HepG2 (cell line): ENCODE measurements around the gene TPD52L2.
"Not testable (repeated sequence)": the region's sequence is repeated elsewhere in the genome, so short reads cannot be mapped to it uniquely, and the experiment has no call there.

ENCODE experiments used
- CEBPB ChIP-seq: IDR thresholded peaks from 2 replicates; pipeline ENCODE4 v1.6.1; 2011; ENCODE audit warnings: low read depth, low read length, improper control_type of control experiment, borderline replicate concordance
- CREB1 ChIP-seq, 2 experiments: fragments of 450-650 bp in 1 of 2; IDR thresholded peaks; 2 replicates each; pipeline ENCODE4 v1.6.1; 2016 to 2017; ENCODE audit warnings: control low read depth in 1 of 2, mild to moderate bottlenecking in 1 of 2, missing compliant biosample characterization in 1 of 2, missing genetic modification characterization in 1 of 2
- CREBL2 ChIP-seq: sonication (generic); formaldehyde crosslinking; IDR thresholded peaks from 2 replicates; pipeline ENCODE4 v1.8.1; 2023; ENCODE audit warnings: missing genetic modification reagents, mild to moderate bottlenecking, borderline replicate concordance
- CTCF ChIP-seq: sonication (generic); formaldehyde crosslinking; IDR thresholded peaks from 2 replicates; pipeline ENCODE4 v1.5.0; 2020; ENCODE audit warnings: mild to moderate bottlenecking, missing genetic modification reagents, moderate library complexity
- EZH2 ChIP-seq: conservative IDR thresholded peaks from 2 replicates; pipeline ENCODE4 v1.6.1; 2012; ENCODE audit warnings: mild to moderate bottlenecking, low read depth, low read length, moderate library complexity
- FOXJ3 ChIP-seq: sonication (generic); formaldehyde crosslinking; IDR thresholded peaks from 2 replicates; pipeline ENCODE4 v1.4.0; 2020; ENCODE audit warnings: missing genetic modification reagents, mild to moderate bottlenecking, borderline replicate concordance
- JUND ChIP-seq: sonication (generic); formaldehyde crosslinking; IDR thresholded peaks from 2 replicates; pipeline ENCODE4 v1.8.0; 2022; ENCODE audit warnings: mild to moderate bottlenecking, missing genetic modification reagents
- PATZ1 ChIP-seq: sonication (generic); formaldehyde crosslinking; IDR thresholded peaks from 2 replicates; pipeline ENCODE4 v1.4.0; 2020; ENCODE audit warnings: missing genetic modification reagents
- RXRA ChIP-seq: sonication (generic); formaldehyde crosslinking; IDR thresholded peaks from 2 replicates; pipeline ENCODE4 v1.5.1; 2020; ENCODE audit warnings: missing genetic modification reagents
- SMYD3 ChIP-seq: sonication (generic); formaldehyde crosslinking; IDR thresholded peaks from 2 replicates; pipeline ENCODE4 v1.8.1; 2023; ENCODE audit warnings: mild to moderate bottlenecking, missing genetic modification reagents
- TCF7 ChIP-seq: sonication (generic); IDR thresholded peaks from 2 replicates; pipeline ENCODE4 v1.6.1; 2016; ENCODE audit warnings: antibody characterized with exemption, low read depth
- ZNF232 ChIP-seq: sonication (generic); formaldehyde crosslinking; IDR thresholded peaks from 2 replicates; pipeline ENCODE4 v1.4.0; 2020; ENCODE audit warnings: missing genetic modification reagents, borderline replicate concordance
- TF ChIP-seq, protein P1 (sequence below): sonication (generic); formaldehyde crosslinking; IDR thresholded peaks from 2 replicates; pipeline ENCODE4 v1.4.0; 2020; ENCODE audit warnings: missing genetic modification reagents

DNA sequence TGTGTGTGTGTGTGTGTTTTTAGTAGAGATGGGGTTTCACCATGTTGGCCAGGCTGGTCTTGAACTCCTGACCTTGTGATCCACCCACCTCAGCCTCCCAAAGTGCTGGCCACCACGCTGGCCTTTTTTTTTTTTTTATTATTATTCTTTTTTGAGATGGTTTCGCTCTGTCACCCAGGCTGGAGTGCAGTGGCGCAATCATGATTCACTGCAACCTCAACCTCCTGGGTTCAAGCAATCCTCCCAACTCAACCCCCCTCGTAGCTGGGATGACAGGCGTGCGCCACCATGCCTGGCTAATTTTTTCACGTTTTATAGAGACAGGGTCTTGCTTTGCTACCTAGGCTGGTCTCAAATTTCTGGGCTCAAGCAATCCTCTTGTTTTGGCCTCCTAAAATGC, 9.2 kb downstream of the TPD52L2 start:
- TF ChIP-seq, protein P1, sequence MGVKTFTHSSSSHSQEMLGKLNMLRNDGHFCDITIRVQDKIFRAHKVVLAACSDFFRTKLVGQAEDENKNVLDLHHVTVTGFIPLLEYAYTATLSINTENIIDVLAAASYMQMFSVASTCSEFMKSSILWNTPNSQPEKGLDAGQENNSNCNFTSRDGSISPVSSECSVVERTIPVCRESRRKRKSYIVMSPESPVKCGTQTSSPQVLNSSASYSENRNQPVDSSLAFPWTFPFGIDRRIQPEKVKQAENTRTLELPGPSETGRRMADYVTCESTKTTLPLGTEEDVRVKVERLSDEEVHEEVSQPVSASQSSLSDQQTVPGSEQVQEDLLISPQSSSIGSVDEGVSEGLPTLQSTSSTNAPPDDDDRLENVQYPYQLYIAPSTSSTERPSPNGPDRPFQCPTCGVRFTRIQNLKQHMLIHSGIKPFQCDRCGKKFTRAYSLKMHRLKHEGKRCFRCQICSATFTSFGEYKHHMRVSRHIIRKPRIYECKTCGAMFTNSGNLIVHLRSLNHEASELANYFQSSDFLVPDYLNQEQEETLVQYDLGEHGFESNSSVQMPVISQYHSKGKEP (CRISPR knock-in tag) = not testable (repeated sequence)
- TF ChIP-seq EZH2; CREB1 (IDR thresholded peaks at IDR 0.05); CREB1 (CRISPR knock-in tag; IDR thresholded peaks at IDR 0.05); TCF7; PATZ1 (CRISPR knock-in tag); SMYD3 (CRISPR knock-in tag); JUND (CRISPR knock-in tag); RXRA (CRISPR knock-in tag); CTCF (CRISPR knock-in tag); FOXJ3; ZNF232; CREBL2 (CRISPR knock-in tag): not testable (repeated sequence)
- 0 out of 2 replicates have a peak, but pooled peaks have one; percentile 26 for TF ChIP-seq CEBPB
